Neural progenitor cell (in vitro differentiated cells): ENCODE data around the gene RNF114. TPM values are rescaled to one million over a fixed set of nuclear protein-coding genes. Genes with fewer than 3 reads are reported as not detected.

Source experiments
- DNase-seq: peaks from one replicate; pipeline ENCODE4 v3.0.0-alpha.2; 2016; ENCODE audit warnings: low spot score
- H2AFZ ChIP-seq: fragments of 200-600 bp; sonication (generic); replicated peaks from 2 replicates; pipeline ENCODE4 v1.6.1; 2016; ENCODE audit warnings: antibody characterized with exemption
- H3F3A ChIP-seq: fragments of 200-600 bp; sonication (generic); 2 replicates; pipeline ENCODE4 v1.6.1; 2016; ENCODE audit warnings: antibody characterized with exemption, low read depth
- H3K27ac ChIP-seq: fragments of 200-600 bp; sonication (generic); 2 replicates; pipeline ENCODE4 v1.5.1; 2016; ENCODE audit warnings: mild to moderate bottlenecking
- H3K27me3 ChIP-seq: fragments of 200-600 bp; sonication (generic); 2 replicates; pipeline ENCODE4 v1.6.1; 2016; ENCODE audit warnings: mild to moderate bottlenecking, moderate library complexity
- H3K36me3 ChIP-seq: fragments of 200-600 bp; sonication (generic); 2 replicates; pipeline ENCODE4 v1.5.1; 2016
- H3K4me1 ChIP-seq: fragments of 200-600 bp; sonication (generic); 2 replicates; pipeline ENCODE4 v1.6.1; 2016; ENCODE audit warnings: mixed run types
- H3K4me2 ChIP-seq: fragments of 200-600 bp; sonication (generic); 2 replicates; pipeline ENCODE4 v1.6.1; 2016
- H3K4me3 ChIP-seq: fragments of 200-600 bp; sonication (generic); 2 replicates; pipeline ENCODE4 v1.5.1; 2016
- H3K79me2 ChIP-seq: fragments of 200-600 bp; sonication (generic); 2 replicates; pipeline ENCODE4 v1.6.1; 2016; ENCODE audit warnings: low read depth
- H3K9ac ChIP-seq: fragments of 200-600 bp; sonication (generic); 2 replicates; pipeline ENCODE4 v1.6.1; 2016
- H3K9me3 ChIP-seq: fragments of 200-600 bp; sonication (generic); 2 replicates; pipeline ENCODE4 v1.5.1; 2016; ENCODE audit warnings: low read depth
- H4K20me1 ChIP-seq: fragments of 200-600 bp; sonication (generic); 2 replicates; pipeline ENCODE4 v1.6.1; 2016; ENCODE audit warnings: low read depth
- H3K27ac Mint-ChIP-seq: 3 replicates; pipeline ENCODE4 v1.8.0; 2021; ENCODE audit warnings: mixed read lengths
- H3K27me3 Mint-ChIP-seq: 2 replicates; pipeline ENCODE4 v1.8.0; 2022; ENCODE audit warnings: low read depth, mild to moderate bottlenecking, inconsistent platforms, moderate library complexity, mixed read lengths; ENCODE audit not compliant: insufficient read depth
- H3K36me3 Mint-ChIP-seq: 3 replicates; pipeline ENCODE4 v1.8.0; 2021; ENCODE audit warnings: mixed read lengths
- H3K4me1 Mint-ChIP-seq: 3 replicates; pipeline ENCODE4 v1.8.0; 2021; ENCODE audit warnings: mixed read lengths
- H3K4me3 Mint-ChIP-seq: 3 replicates; pipeline ENCODE4 v1.8.0; 2021; ENCODE audit warnings: mild to moderate bottlenecking, moderate library complexity, mixed read lengths
- H3K9me3 Mint-ChIP-seq: 3 replicates; pipeline ENCODE4 v1.8.0; 2020; ENCODE audit warnings: mixed read lengths
- EZH2 ChIP-seq: fragments of 200-600 bp; sonication (generic); IDR thresholded peaks from 2 replicates; pipeline ENCODE4 v1.6.1; 2017; ENCODE audit warnings: antibody characterized with exemption, mild to moderate bottlenecking, moderate library complexity
- EZH2phosphoT487 ChIP-seq: fragments of 200-600 bp; sonication (generic); IDR thresholded peaks from 2 replicates; pipeline ENCODE4 v1.6.1; 2017; ENCODE audit warnings: antibody characterized with exemption
- total RNA-seq: library from RNA; depleted of rRNA; stranded (reverse); fragments of >200 nt; gene quantifications from 2 replicates; pipeline ENCODE4 v1.2.3, GENCODE V29; 2015; ENCODE audit warnings: low replicate concordance
- TF ChIP-seq, protein P1 (sequence below): fragments of 200-600 bp; sonication (generic); IDR thresholded peaks from 2 replicates; pipeline ENCODE4 v1.5.1; 2017; ENCODE audit warnings: antibody characterized with exemption, mild to moderate bottlenecking

RNF114 gene
- total RNA-seq, 1 donor from 2014 or later: 41.3 TPM

DNA sequence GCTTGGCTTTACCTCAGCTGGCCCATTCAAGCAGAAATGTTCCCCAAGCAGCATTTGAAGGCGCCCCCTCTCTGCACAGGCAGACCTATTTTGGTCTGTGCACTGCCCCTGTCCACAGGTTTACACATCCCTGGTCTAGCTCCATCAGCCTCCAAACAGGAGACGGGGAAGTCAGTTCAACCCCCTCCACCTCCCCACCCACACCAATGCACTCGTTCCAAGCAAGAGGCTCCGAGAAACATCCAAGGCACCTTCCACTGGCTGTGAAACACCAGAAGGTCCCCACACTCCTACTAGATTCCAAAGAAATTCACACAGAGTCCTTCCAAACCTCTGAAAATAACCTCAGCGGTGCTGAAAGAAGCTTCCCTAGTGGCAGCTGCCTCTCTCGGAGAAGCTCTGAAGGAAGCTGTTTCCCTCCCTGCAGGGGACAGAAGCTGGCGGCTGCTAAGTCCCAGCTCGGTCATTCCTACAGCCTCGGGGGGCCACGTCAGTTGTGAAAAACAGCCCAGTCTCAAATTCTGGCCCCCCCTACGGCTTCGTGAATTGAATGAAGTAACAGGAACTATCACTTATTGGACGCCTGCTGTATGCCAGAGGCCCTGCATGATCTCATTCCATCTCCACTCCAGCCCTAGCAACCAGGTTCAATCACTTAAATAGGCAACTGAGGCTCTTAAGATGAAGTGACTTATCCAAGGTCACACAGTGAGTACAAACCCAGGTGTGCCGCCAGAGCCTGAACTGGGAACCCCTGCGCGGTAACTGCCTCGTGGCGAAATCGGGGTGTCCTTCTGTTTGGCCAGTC lies 21.7 kb upstream of the RNF114 start:
- no peaks in the 10 kb centered on the region for H3K27me3 Mint-ChIP-seq
- peak overlapping the region; percentile 66 for H3K27ac Mint-ChIP-seq
- Histone ChIP-seq H3K4me3 (peak overlapping the region; percentile 81), H3K4me2 (peak overlapping the region; percentile 94), H3K36me3 (no peaks in the 10 kb centered on the region), H3K4me1 (peaks cover 5% of the 10 kb centered on the region), H3K79me2 (peaks cover 57% of the 10 kb centered on the region), H4K20me1 (peaks cover 40% of the 10 kb centered on the region), H3K9me3 (no peaks in the 10 kb centered on the region), H3K27me3 (no peaks in the 10 kb centered on the region), H2AFZ (no peak overlapping the region), H3F3A (peaks cover 17% of the 10 kb centered on the region), H3K9ac (peak overlapping the region; percentile 96), H3K27ac (no peak overlapping the region)
- H3K9me3 Mint-ChIP-seq: no peaks in the 10 kb centered on the region
- peak overlapping the region; percentile 99 for H3K4me3 Mint-ChIP-seq
- TF ChIP-seq EZH2phosphoT487 (no peak), EZH2 (no peak)
- TF ChIP-seq, protein P1, sequence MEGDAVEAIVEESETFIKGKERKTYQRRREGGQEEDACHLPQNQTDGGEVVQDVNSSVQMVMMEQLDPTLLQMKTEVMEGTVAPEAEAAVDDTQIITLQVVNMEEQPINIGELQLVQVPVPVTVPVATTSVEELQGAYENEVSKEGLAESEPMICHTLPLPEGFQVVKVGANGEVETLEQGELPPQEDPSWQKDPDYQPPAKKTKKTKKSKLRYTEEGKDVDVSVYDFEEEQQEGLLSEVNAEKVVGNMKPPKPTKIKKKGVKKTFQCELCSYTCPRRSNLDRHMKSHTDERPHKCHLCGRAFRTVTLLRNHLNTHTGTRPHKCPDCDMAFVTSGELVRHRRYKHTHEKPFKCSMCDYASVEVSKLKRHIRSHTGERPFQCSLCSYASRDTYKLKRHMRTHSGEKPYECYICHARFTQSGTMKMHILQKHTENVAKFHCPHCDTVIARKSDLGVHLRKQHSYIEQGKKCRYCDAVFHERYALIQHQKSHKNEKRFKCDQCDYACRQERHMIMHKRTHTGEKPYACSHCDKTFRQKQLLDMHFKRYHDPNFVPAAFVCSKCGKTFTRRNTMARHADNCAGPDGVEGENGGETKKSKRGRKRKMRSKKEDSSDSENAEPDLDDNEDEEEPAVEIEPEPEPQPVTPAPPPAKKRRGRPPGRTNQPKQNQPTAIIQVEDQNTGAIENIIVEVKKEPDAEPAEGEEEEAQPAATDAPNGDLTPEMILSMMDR: no peak
- DNase-seq: peak; percentile 65
- H3K4me1 Mint-ChIP-seq: peaks cover 45% of the 10 kb centered on the region
- no peaks in the 10 kb centered on the region for H3K36me3 Mint-ChIP-seq

DNA sequence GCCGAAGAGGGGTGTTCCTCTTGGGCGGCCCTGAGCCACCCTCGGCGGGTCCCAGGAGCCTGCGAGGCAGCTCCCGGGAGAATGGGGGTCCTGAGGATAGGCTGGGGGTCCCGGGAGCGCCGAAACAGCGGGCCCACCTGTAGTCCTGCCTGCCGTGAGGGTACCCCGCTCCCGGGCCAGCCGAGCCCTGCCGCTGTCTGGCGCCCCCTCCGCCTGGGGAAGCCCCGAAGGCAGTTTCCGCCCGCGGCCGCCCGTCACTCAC lies 21.1 kb upstream of the RNF114 start:
- Histone ChIP-seq H3K27ac (peak overlapping the region; percentile 99), H3K4me3 (peak overlapping the region; percentile 81), H3K9me3 (no peaks in the 10 kb centered on the region), H3K4me1 (peaks cover under 1% of the 10 kb centered on the region), H3K27me3 (no peaks in the 10 kb centered on the region), H4K20me1 (peaks cover 34% of the 10 kb centered on the region), H3K9ac (peak overlapping the region; percentile 96), H2AFZ (peak overlapping the region; percentile 100), H3K4me2 (peak overlapping the region; percentile 94), H3F3A (peaks cover 17% of the 10 kb centered on the region), H3K36me3 (no peaks in the 10 kb centered on the region), H3K79me2 (peaks cover 52% of the 10 kb centered on the region)
- Mint-ChIP-seq H3K27me3 (no peaks in the 10 kb centered on the region), H3K36me3 (no peaks in the 10 kb centered on the region), H3K4me3 (peak overlapping the region; percentile 99), H3K9me3 (no peaks in the 10 kb centered on the region), H3K27ac (peak overlapping the region; percentile 66), H3K4me1 (peaks cover 39% of the 10 kb centered on the region)
- TF ChIP-seq, protein P1: peak; percentile 21
- TF ChIP-seq EZH2 (peak; percentile 59), EZH2phosphoT487 (no peak)
- DNase-seq: no peak

DNA sequence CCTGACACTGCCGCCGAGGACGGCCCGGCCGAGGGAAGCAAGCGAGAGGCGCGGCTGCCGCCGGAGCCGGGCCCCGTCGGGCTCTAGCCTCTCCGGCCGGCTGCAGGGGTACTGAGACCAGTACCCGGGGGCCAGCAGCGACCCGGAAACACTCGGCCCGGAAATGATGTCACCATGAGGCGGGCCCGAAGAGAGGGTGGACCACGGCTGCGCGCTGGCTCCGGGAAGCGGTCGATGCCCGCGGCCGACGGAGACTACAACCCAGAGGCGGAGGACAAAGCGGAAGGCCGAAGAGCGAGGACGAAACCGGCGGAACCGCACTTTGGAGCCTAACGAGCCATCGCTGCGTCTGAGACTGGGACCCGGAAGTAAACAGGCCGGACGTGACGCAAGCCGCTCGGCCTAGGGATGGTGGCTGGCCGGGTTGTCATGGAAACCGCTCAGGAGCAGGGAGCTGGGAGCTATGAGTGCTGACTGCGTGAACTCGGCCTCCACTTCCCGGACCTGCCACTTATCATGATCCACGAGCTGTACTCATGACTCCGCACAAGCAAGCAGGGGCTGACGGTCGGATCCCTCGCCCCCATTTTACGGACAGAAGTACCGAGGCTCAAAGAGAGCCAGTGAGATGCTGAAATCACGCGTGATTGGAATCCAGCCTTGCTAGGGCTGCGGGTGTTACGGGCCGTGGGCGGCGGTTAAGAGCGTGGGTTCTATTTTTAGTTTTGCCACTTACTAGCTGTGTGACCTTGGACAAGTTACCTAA lies 20.6 kb upstream of the RNF114 start, which contains the start of gene SPATA2:
Gene SPATA2 (minus strand): TSS at position 150 of the 766 bp plus-strand sequence. CDS start 7,039 bp downstream, outside the sequence.
- no peaks in the 10 kb centered on the region for H3K27me3 Mint-ChIP-seq
- H3K9me3 Mint-ChIP-seq: no peaks in the 10 kb centered on the region
- peak; percentile 98 for DNase-seq

More for the DNA sequence above, 20.6 kb upstream of the RNF114 start, which contains the start of gene SPATA2:
- Histone ChIP-seq H4K20me1 (peaks cover 29% of the 10 kb centered on the region), H3K9ac (peak within 1 kb of the TSS; percentile 96), H3K79me2 (peaks cover 47% of the 10 kb centered on the region), H3K4me2 (peak within 1 kb of the TSS; percentile 94), H3K27ac (peak within 1 kb of the TSS; percentile 99), H3K36me3 (no peaks in the 10 kb centered on the region), H3K4me3 (peak within 1 kb of the TSS; percentile 81), H3K9me3 (no peaks in the 10 kb centered on the region), H2AFZ (peak within 1 kb of the TSS; percentile 100), H3F3A (peaks cover 17% of the 10 kb centered on the region), H3K4me1 (no peaks in the 10 kb centered on the region), H3K27me3 (no peaks in the 10 kb centered on the region)
- Mint-ChIP-seq H3K4me3 (peak within 1 kb of the TSS; percentile 99), H3K36me3 (no peaks in the 10 kb centered on the region), H3K27ac (peak within 1 kb of the TSS; percentile 100), H3K4me1 (peaks cover 34% of the 10 kb centered on the region)
- peak; percentile 33 for TF ChIP-seq EZH2
- TF ChIP-seq, protein P1: no peak
